ENCODE measurements around the gene TAPBP.

TAPBP gene

DNA sequence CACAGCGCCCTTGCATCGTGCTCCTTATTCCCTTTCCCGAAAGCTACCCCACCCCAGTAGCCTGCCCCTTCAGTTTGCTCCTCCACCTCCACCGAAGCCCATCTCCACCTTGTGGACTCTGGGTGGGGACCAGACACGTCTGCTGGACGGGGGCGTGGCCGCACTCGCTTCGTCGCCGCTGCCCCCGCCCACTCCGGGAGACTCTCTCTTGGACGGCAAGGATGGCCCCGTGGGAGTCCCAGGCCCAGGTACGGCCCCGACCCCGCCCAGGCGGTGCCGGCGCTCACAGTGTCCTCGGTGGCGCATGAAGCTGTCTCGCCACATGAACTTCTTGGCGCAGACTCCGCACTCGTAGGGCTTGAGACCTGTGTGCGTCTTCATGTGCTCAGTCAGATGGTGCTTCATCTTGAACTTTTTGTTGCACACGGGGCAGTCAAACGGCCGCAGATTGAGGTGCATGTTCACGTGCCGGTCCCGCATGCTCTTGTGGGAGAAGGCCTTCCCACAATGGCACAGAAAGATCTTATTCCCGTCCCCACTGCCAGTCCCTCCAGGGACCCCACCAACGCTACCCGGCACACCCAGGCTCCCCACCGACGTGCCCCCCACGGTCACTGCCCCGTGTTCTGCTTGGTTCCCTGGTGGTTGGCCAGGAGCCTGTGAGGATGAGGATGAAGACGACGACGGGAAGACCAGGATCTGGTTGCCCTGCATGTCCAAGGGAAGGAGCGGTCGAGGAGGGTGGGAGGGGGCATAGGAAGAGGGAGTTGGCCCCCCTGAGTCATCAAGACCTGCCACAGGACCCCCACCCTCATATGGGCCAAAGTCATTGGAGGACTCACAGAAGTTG is 1.3 kb upstream of the TAPBP start:
- TF ChIP-seq, protein P1, sequence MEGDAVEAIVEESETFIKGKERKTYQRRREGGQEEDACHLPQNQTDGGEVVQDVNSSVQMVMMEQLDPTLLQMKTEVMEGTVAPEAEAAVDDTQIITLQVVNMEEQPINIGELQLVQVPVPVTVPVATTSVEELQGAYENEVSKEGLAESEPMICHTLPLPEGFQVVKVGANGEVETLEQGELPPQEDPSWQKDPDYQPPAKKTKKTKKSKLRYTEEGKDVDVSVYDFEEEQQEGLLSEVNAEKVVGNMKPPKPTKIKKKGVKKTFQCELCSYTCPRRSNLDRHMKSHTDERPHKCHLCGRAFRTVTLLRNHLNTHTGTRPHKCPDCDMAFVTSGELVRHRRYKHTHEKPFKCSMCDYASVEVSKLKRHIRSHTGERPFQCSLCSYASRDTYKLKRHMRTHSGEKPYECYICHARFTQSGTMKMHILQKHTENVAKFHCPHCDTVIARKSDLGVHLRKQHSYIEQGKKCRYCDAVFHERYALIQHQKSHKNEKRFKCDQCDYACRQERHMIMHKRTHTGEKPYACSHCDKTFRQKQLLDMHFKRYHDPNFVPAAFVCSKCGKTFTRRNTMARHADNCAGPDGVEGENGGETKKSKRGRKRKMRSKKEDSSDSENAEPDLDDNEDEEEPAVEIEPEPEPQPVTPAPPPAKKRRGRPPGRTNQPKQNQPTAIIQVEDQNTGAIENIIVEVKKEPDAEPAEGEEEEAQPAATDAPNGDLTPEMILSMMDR (IDR thresholded peaks at IDR 0.05; ENCODE audit: extremely low read depth, insufficient read depth, missing control alignments) = no peak
- in situ Hi-C loops (cut with MboI; ENCODE audit: low pct_unique_long_range_greater_than_20kb, low sequenced_read_pairs, unreplicated experiment) = no loop called here
- DNase-seq (ENCODE audit: low spot score) = peak; percentile 7

DNA sequence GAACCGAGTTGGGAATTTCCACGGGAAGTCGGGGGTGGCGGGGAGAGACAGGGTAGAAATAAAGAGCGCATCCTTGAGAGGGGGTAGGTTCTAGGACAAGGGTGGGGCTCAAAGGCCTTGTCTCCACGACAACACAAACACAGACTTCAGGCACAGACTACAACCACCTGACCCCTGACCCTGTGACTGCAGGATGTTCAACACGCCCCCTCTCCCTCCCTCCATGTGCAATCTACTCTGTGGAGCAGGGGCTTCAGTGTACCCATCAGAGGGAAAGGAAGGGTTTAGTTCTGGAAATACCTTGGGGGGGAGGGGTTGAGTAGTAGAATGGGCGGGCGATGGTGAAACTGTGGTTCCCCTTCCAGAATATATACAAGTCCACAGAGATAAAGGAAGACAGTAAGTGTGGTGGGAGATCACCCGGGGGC is 651 bp upstream of the TAPBP start:
- DNase-seq (ENCODE audit: low spot score) = peak; percentile 77
- TF ChIP-seq, protein P1 (IDR thresholded peaks at IDR 0.05; ENCODE audit: extremely low read depth, insufficient read depth, missing control alignments) = no peak

DNA sequence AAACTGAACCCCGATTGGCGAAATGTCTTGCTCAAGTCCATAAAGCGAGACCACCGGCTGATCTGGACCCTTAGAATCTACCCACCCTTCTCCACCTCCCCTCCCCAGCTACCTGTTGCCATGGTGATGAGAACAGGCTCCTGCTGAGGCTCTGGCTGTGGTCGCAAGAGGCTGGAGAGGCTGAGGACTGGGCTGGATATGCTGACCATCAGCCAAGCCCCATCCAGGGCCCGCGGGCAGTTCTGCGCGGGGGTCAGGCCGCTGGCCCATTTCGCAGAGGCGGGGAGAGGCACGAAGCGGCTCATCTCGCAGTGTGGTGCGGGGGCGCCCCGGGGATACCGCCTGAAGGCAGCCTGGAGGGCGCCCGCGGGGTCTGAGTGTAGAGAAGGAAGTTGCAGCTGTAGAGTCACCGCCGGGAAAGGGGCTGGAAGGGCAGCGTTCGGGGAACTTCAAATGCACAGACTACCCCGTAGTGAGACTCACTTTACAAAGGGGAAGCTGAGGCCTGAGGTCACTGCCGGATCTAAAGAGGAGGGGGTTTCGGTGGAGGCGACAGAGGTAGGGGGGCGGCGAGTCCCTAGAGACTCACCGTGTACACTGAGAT is 671 bp downstream of the TAPBP start:
- TF ChIP-seq, protein P1 (IDR thresholded peaks at IDR 0.05; ENCODE audit: extremely low read depth, insufficient read depth, missing control alignments) = peak; percentile 11
- DNase-seq (ENCODE audit: low spot score) = no peak
- in situ Hi-C loops (cut with MboI; ENCODE audit: low pct_unique_long_range_greater_than_20kb, low sequenced_read_pairs, unreplicated experiment) = no loop called here

More for the DNA sequence above, 651 bp upstream of the TAPBP start:
- in situ Hi-C loops (cut with MboI; ENCODE audit: low pct_unique_long_range_greater_than_20kb, low sequenced_read_pairs, unreplicated experiment) = no loop called here

DNA sequence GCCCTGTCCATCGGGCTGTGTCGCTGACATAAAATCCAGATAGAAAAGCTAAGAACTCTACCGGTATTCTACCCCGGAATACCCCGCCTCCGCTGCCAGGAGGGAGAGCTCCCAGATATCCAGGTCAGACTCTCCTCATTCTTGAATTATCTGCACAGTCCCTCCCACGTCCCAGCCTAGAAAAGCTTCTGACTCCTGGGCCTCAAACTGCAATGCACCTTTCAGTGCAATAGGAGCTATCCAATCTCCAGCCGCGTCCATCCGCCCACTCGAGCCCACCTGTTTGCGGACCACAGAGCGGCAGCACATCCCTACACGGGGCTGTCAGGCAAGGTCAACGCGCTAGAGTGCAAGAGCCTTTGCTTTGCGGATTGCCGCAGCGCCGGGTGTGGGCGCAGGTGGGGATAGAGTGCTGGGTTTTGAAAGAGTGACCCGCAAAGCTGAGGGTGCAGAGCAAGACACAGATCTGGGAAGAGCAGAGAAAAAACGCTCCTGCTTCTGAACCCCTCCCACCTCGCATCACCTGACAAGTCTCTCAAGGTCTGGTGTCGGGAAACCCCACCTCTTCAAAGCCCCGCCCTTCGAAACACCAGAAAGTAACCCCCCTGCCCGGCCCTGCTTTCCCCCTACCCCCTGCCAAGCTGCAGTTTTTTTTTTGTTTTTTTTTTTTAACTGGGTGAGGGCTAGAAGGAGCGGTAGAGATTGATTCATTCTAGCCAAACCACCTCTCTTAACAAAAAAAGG is 1.3 kb downstream of the TAPBP start:
- in situ Hi-C loops (cut with MboI; ENCODE audit: low pct_unique_long_range_greater_than_20kb, low sequenced_read_pairs, unreplicated experiment) = no loop called here
- TF ChIP-seq, protein P1 (IDR thresholded peaks at IDR 0.05; ENCODE audit: extremely low read depth, insufficient read depth, missing control alignments) = no peak
- DNase-seq (ENCODE audit: low spot score) = peak; percentile 89

DNA sequence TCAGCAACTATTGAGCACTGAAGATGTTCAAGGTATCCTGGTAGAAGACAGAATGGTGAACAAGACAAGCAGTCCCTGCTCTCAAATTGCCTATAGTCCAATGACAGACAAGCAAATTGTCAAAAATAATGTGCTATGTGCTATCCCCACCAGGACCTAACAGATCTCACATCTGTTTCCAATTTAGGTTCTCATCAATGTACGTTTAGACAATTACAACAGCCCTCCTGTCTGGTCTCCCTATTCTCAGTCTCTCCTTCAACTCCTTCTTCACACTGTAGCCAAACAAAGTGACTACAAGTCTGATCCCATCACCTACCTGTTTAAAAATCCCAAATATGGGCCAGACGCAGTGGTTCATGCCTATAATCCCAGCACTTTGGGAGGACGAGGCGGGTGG is 7.5 kb downstream of the TAPBP start:
- no peak for DNase-seq (ENCODE audit: low spot score)
- in situ Hi-C loops (cut with MboI; ENCODE audit: low pct_unique_long_range_greater_than_20kb, low sequenced_read_pairs, unreplicated experiment) = no loop called here
- TF ChIP-seq, protein P1 (IDR thresholded peaks at IDR 0.05; ENCODE audit: extremely low read depth, insufficient read depth, missing control alignments) = no peak

DNA sequence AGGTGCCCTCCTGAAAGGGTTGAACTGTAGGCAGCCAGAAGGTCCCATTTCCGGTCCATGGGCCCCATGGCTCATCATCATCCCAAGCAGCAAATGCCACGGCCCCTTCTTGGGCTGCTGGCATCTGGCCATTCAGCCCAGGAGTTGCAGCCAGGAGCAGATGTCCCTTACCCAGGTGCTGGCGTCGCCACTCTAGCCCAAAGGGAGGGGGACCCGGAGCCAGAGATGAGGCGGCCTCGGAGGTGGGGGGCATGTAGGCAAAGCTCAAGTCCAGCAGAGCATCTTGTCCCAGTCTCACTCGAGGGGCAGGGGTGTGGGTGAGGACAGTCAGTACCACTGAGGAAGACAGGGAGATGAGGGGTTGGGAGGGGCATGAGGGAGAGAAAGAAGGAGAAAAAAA is 8.8 kb downstream of the TAPBP start:
- DNase-seq (ENCODE audit: low spot score) = no peak
- TF ChIP-seq, protein P1 (IDR thresholded peaks at IDR 0.05; ENCODE audit: extremely low read depth, insufficient read depth, missing control alignments) = no peak
- in situ Hi-C loops (cut with MboI; ENCODE audit: low pct_unique_long_range_greater_than_20kb, low sequenced_read_pairs, unreplicated experiment) = no loop called here

All from GM13977 (cell line).